Astrocyte of the spinal cord (primary cell): ENCODE results near the gene SPR.

Source experiments
- DNase-seq: peaks from one replicate; pipeline ENCODE4 v3.0.0; 2011; ENCODE audit warnings: low read depth, low spot score
- H3K4me3 ChIP-seq: 2 replicates; pipeline ENCODE4 v1.5.1; 2011; ENCODE audit warnings: low read depth, mild to moderate bottlenecking, low read length, moderate library complexity
- CTCF ChIP-seq: IDR thresholded peaks from 2 replicates; pipeline ENCODE4 v1.5.1; 2012; ENCODE audit warnings: low read depth, mild to moderate bottlenecking, low read length, inconsistent platforms
- in situ Hi-C: cut with HindIII; loops from 2 replicates; pipeline ENCODE4 v1.10.0; 2017; ENCODE audit warnings: low sequenced_read_pairs

The SPR gene

DNA sequence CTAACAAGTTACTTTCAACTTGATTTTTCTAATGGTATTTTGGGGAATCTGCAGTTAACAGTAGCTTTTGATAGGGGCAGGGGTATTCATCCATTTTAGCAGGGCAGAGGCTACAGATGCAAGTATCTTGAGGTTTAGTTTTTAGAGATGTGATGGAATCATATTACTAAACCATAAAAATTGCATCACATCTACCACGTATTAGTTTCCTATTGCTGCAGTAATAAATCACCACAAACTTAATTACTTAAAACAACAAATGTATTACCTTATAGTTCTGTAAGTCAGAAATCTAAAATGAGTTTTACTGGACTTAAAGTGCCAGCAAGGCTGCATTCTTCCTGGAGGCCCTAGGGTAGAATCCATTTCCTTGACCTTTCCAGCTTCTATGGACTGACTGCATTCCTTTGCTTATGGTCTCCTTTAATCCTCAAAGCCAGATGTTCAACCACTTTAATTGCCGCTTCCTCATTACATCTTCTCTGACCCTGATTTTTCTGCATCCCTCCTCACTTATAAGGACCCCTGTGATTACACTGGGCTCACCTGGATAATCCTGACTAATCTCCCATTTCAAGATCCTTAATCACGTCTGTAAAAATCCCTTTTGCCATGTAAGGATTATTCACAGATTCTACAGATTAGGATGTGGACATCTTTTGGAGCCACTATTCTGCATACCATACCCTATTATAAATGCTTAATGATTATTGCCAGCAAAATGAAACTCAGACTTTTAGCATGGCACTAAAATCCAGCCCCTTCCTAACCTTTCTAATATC lies 39.5 kb upstream of the SPR start:
- H3K4me3 ChIP-seq: no peak overlapping the region
- TF ChIP-seq CTCF: no peak
- in situ Hi-C loops: no loop called here
- DNase-seq: no peak

DNA sequence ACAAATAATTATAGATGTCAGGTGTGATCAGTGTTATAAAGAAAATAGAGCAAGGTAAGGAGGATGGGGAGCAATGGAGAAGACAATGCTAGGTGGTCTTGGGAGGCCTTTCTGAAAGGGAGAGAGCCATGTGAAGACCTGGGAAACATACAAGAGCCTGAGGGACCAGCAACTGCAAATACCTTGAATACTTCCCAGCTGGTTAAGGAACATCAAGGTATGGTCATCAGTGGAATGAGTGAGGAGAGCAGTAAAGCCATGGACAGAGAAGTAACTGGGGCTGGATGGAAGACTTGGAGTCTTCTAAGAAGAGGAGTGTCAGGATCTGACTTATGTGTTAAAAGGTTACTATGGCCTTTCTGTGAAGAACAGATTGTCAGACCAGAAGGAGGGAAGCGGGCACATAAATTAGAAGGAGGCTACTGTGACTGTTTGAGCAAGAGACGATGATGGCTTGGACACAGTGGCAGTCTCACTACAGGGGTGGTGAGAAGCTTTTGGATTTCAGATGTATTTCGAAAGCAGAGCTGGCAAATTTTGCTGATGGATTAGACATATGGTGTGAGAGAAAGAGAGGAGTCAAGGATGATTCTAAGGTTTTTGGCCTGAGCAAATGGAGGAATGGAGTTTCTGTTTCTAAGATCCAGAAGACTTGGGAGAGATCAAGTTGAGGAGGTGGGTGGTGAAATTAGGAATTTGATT lies 38.6 kb upstream of the SPR start:
- in situ Hi-C loops: no loop called here
- no peak overlapping the region for H3K4me3 ChIP-seq
- DNase-seq: no peak
- TF ChIP-seq CTCF: no peak

DNA sequence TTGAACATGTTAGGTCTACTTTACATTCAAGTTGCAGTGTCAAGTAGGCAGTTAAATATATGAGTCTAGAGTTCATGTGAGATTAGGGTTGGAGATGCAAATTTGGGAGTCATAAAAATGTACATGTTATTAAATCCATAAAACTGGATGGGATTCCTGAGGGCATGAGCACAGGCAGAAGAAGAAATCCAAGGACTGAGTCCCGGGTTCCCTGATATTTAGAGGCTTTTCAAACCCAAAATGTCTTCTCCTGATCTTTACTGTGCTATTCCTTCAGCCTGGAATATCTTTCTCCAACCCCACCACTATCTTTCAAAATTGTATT lies 38.1 kb upstream of the SPR start:
- DNase-seq: no peak
- TF ChIP-seq CTCF: no peak
- in situ Hi-C loops: no loop called here
- H3K4me3 ChIP-seq: no peak overlapping the region

GRCh38 chr2:72851333-72851732 lies 35.9 kb upstream of the SPR start:
- in situ Hi-C loops: no loop called here
- H3K4me3 ChIP-seq: no peak overlapping the region
- TF ChIP-seq CTCF: no peak
- no peak for DNase-seq

DNA sequence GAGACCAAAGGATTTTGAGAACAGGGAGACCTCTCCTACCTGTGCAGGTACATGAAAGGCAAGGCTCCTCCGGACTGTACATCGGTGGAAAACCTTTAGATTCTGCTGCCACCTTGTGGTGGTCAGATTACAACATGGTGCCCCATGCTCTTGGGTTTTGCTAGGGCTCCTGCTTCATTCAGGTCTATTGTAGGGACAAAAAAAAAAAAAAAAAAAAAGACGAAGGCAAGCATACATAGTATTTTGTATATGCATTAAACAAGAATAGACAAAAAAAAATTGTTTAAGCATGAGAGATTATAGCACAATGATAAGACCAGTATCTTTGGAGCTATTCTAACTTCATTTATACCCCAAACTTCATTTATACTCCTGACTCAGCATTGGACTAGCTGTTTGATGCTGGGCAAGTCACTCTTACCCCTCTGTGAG lies 27.4 kb upstream of the SPR start:
- in situ Hi-C loops: no loop called here
- H3K4me3 ChIP-seq: no peak overlapping the region
- peak; percentile 53 for DNase-seq
- TF ChIP-seq CTCF: peak; percentile 61

GRCh38 chr2:72862239-72862988 lies 24.8 kb upstream of the SPR start:
- H3K4me3 ChIP-seq: no peak overlapping the region
- peak; percentile 100 for TF ChIP-seq CTCF
- peak; percentile 89 for DNase-seq
- in situ Hi-C loops: no loop called here
